Panc1 (cell line): ENCODE data around the gene CWH43. TPM values are rescaled to one million over a fixed set of nuclear protein-coding genes. Genes with fewer than 3 reads are reported as not detected.

Experiments used
- ATAC-seq: fragments of 200-7000 bp; cut with Tn5 transposase; 2 replicates; pipeline ENCODE4 v1.9.1; 2020; ENCODE audit warnings: mild to moderate bottlenecking, moderate library complexity
- BruUV-seq: library from RNA; stranded (reverse); fragments of 400-500 nt; replicated peaks from 2 replicates; lab custom pipeline; 2021; lab: Mats Ljungman, UMichigan
- CTCF ChIA-PET: fragments of 300-600 bp; sonication (Branson Sonifier 250); formaldehyde crosslinking; loops from one replicate; lab custom pipeline; 2022; ENCODE audit warnings: antibody characterized with exemption; lab: Charles Lee
- POLR2A ChIA-PET: fragments of 300-600 bp; sonication (Branson Sonifier 250); formaldehyde crosslinking; loops from one replicate; lab custom pipeline; 2022; ENCODE audit warnings: antibody characterized with exemption; lab: Charles Lee
- DNase-seq: peaks from one replicate; pipeline ENCODE4 v3.0.0-alpha.2; 2010; ENCODE audit warnings: low read depth, low spot score
- H3K27ac ChIP-seq: 2 replicates; pipeline ENCODE4 v1.5.1; 2011; ENCODE audit warnings: mild to moderate bottlenecking, low read length, inconsistent platforms
- H3K27me3 ChIP-seq: fragments of 200-500 bp; sonication (Bioruptor generic); 2 replicates; pipeline ENCODE4 v1.6.0; 2014; ENCODE audit warnings: low read length, inconsistent platforms; ENCODE audit not compliant: control insufficient read depth, insufficient read depth
- H3K36me3 ChIP-seq: fragments of 200-500 bp; sonication (Bioruptor generic); 2 replicates; pipeline ENCODE4 v1.5.1; 2014; ENCODE audit warnings: inconsistent platforms, mild to moderate bottlenecking, low read length, moderate library complexity; ENCODE audit not compliant: control insufficient read depth, insufficient read depth
- H3K4me1 ChIP-seq: 2 replicates; pipeline ENCODE4 v1.5.1; 2011; ENCODE audit warnings: inconsistent platforms, mild to moderate bottlenecking, low read length, moderate library complexity; ENCODE audit not compliant: control insufficient read depth, insufficient read depth
- H3K4me3 ChIP-seq, 2 experiments: 2 replicates each; pipeline ENCODE4 v1.5.1; 2011 to 2012; ENCODE audit warnings: low read depth in 2 of 2, low read length in 2 of 2, mild to moderate bottlenecking in 2 of 2, inconsistent platforms in 1 of 2, moderate library complexity in 1 of 2
- H3K9me3 ChIP-seq: fragments of 200-500 bp; sonication (Bioruptor generic); 2 replicates; pipeline ENCODE4 v1.5.1; 2014; ENCODE audit warnings: low read depth, mild to moderate bottlenecking, inconsistent platforms, low read length, moderate library complexity; ENCODE audit not compliant: control insufficient read depth, insufficient read depth
- POLR2AphosphoS5 ChIP-seq: IDR thresholded peaks from 2 replicates; pipeline ENCODE4 v1.6.1; 2012; ENCODE audit warnings: mild to moderate bottlenecking, low read depth, low read length, moderate library complexity
- SIN3A ChIP-seq: IDR thresholded peaks from 2 replicates; pipeline ENCODE4 v1.6.1; 2012; ENCODE audit warnings: low read depth, mild to moderate bottlenecking, low read length, moderate library complexity, borderline replicate concordance; ENCODE audit not compliant: insufficient read depth
- TCF7L2 ChIP-seq: IDR thresholded peaks from 2 replicates; pipeline ENCODE4 v1.6.1; 2011; ENCODE audit warnings: mild to moderate bottlenecking, low read depth, low read length, inconsistent platforms
- in situ Hi-C: cut with HindIII; loops from 2 replicates; pipeline ENCODE4 v1.10.0; 2016; ENCODE audit warnings: low sequenced_read_pairs, low pct_unique_long_range_greater_than_20kb
- intact Hi-C: fragments of 100-400 bp; cut with micrococcal nuclease; formaldehyde crosslinking; loops from one replicate; pipeline ENCODE4 v1.10.0; 2022; ENCODE audit not compliant: unreplicated experiment
- total RNA-seq: library from RNA; stranded (reverse); gene quantifications from one replicate; pipeline ENCODE4 v1.2.1, GENCODE V29; 2021; ENCODE audit not compliant: unreplicated experiment
- TF ChIP-seq, protein P1 (sequence below): fragments of 450-650 bp; IDR thresholded peaks from 2 replicates; pipeline ENCODE4 v1.5.1; 2017; ENCODE audit warnings: mild to moderate bottlenecking
- TF ChIP-seq, protein P2 (sequence below), 2 experiments: IDR thresholded peaks; 2 replicates each; pipeline ENCODE4 v1.6.1; 2011 to 2012; ENCODE audit warnings: low read depth in 2 of 2, control low read depth in 1 of 2, low read length in 1 of 2, mild to moderate bottlenecking in 1 of 2, moderate library complexity in 1 of 2; ENCODE audit not compliant: insufficient read depth in 1 of 2

Gene CWH43
- total RNA-seq, 1 experiment from 2014 or later = not detected

DNA sequence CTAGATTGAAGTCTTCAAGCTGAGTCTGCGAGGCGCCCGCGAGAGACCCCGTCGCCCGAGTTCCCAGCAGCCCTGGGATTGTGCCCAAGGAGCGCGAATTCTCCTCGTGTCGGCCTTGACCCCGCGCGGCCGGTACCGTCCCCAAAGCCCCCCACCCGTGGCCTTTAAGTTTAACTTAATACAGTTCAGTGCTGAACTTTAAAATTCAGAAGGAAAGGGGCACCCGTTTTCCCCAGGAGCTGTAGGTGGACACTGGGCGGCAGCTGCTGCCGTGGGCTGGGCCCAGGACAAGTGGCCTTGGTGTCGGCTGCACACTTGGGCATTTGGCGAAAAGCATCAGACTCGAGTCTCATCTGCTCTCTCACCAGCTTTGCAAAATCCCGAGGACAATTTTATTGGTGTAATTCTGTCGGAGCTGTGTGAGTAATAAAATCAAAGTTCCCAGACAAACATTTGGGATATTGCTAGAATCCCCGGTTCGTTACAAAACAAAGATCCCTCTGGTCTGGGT is 634 bp downstream of the CWH43 start:
- DNase-seq (no peak), ATAC-seq (no peak; the same call in 1 of the 2 replicates)
- no peaks in the 10 kb centered on the region for H3K4me1 ChIP-seq
- POLR2A ChIA-PET = no interaction called here
- TF ChIP-seq, protein P1, sequence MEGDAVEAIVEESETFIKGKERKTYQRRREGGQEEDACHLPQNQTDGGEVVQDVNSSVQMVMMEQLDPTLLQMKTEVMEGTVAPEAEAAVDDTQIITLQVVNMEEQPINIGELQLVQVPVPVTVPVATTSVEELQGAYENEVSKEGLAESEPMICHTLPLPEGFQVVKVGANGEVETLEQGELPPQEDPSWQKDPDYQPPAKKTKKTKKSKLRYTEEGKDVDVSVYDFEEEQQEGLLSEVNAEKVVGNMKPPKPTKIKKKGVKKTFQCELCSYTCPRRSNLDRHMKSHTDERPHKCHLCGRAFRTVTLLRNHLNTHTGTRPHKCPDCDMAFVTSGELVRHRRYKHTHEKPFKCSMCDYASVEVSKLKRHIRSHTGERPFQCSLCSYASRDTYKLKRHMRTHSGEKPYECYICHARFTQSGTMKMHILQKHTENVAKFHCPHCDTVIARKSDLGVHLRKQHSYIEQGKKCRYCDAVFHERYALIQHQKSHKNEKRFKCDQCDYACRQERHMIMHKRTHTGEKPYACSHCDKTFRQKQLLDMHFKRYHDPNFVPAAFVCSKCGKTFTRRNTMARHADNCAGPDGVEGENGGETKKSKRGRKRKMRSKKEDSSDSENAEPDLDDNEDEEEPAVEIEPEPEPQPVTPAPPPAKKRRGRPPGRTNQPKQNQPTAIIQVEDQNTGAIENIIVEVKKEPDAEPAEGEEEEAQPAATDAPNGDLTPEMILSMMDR = no peak
- TF ChIP-seq TCF7L2 = no peak
- TF ChIP-seq POLR2AphosphoS5 = no peak
- TF ChIP-seq SIN3A = no peak
- TF ChIP-seq, protein P2, sequence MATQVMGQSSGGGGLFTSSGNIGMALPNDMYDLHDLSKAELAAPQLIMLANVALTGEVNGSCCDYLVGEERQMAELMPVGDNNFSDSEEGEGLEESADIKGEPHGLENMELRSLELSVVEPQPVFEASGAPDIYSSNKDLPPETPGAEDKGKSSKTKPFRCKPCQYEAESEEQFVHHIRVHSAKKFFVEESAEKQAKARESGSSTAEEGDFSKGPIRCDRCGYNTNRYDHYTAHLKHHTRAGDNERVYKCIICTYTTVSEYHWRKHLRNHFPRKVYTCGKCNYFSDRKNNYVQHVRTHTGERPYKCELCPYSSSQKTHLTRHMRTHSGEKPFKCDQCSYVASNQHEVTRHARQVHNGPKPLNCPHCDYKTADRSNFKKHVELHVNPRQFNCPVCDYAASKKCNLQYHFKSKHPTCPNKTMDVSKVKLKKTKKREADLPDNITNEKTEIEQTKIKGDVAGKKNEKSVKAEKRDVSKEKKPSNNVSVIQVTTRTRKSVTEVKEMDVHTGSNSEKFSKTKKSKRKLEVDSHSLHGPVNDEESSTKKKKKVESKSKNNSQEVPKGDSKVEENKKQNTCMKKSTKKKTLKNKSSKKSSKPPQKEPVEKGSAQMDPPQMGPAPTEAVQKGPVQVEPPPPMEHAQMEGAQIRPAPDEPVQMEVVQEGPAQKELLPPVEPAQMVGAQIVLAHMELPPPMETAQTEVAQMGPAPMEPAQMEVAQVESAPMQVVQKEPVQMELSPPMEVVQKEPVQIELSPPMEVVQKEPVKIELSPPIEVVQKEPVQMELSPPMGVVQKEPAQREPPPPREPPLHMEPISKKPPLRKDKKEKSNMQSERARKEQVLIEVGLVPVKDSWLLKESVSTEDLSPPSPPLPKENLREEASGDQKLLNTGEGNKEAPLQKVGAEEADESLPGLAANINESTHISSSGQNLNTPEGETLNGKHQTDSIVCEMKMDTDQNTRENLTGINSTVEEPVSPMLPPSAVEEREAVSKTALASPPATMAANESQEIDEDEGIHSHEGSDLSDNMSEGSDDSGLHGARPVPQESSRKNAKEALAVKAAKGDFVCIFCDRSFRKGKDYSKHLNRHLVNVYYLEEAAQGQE (IDR thresholded peaks at IDR 0.05; ENCODE audit: insufficient read depth in 1 of 2, low read depth in 2 of 2, low read length in 1 of 2) = no peak
- H3K27me3 ChIP-seq = peaks cover 15% of the 10 kb centered on the region
- no peak overlapping the region for H3K27ac ChIP-seq
- no TSS peak for BruUV-seq
- in situ Hi-C loops (no loop called here), intact Hi-C loops (no loop called here)
- CTCF ChIA-PET = no interaction called here
- no peak overlapping the region; a peak in 2 of 4 replicates for H3K4me3 ChIP-seq
- H3K9me3 ChIP-seq = no peaks in the 10 kb centered on the region
- H3K36me3 ChIP-seq = no peaks in the 10 kb centered on the region

DNA sequence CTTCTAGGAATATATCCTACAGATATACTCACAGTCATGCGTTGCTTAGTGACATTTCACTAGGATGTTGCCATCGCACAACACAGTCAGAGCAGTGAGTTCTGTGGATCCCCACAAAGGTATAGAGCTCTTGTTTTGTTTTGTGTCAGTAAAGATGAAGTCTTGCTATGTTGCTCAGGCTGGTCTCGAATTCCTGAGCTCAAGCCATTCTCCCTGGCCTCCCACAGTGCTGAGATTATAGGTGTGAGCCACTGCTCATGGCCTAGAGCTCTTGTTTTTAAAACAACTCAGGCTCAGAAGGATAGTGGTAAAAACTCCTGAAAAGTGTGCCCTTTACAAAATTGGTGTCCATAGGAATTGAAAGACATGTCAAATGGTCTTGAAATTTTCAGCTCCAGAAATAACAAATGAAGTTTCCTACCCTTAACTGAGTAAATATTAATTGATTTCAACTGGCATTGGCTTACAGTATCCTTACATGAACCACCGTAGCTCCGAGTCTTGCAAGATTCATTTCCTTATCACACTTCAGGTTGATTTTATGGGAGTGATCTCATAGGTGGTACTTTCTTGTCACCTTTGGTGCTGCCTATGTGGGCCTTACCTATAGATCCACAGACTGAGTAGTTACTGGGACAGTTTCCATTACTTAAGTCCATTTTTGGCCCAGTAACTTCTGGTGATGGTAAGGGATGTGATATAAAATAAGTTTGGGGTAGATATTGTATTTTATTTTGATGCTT is 3.6 kb downstream of the CWH43 start:
- ATAC-seq = no peak
- CTCF ChIA-PET = no interaction called here
- POLR2A ChIA-PET = no interaction called here
- Histone ChIP-seq H3K9me3 (no peaks in the 10 kb centered on the region), H3K27ac (no peak overlapping the region), H3K36me3 (no peaks in the 10 kb centered on the region), H3K4me1 (no peaks in the 10 kb centered on the region), H3K27me3 (peaks cover 15% of the 10 kb centered on the region), H3K4me3 (no peak overlapping the region)
- intact Hi-C loops = no loop called here
- in situ Hi-C loops = no loop called here
- no peak for TF ChIP-seq POLR2AphosphoS5
- no peak for TF ChIP-seq SIN3A
- BruUV-seq = no TSS peak
- DNase-seq = no peak

DNA sequence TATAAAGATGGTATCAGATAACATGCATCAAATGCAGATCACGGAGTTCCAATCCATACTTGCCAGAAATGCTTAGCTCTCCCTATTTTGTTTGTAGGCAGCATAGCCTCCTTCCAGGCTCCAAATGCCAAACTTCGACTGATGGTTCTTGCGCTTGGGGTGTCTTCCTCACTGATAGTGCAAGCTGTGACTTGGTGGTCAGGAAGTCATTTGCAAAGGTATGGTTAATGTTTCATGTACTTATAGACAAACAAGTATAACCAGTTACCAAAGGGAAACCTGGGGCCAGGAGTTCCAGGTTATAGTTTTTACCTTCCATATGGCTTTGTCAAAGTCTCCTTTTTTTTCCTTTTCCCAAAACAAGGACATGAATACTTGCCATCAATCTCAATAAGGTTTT is 5.3 kb downstream of the CWH43 start:
- Histone ChIP-seq H3K9me3 (no peaks in the 10 kb centered on the region), H3K4me3 (no peak overlapping the region), H3K4me1 (no peaks in the 10 kb centered on the region), H3K27me3 (peaks cover 11% of the 10 kb centered on the region), H3K36me3 (no peaks in the 10 kb centered on the region), H3K27ac (no peak overlapping the region)
- no TSS peak for BruUV-seq
- TF ChIP-seq POLR2AphosphoS5 (no peak), TCF7L2 (no peak), SIN3A (no peak)
- TF ChIP-seq, protein P2 (IDR thresholded peaks at IDR 0.05; ENCODE audit: insufficient read depth in 1 of 2, low read depth in 2 of 2, low read length in 1 of 2) = no peak
- TF ChIP-seq, protein P1 = no peak
- no peak for DNase-seq
- intact Hi-C loops (no loop called here), in situ Hi-C loops (no loop called here)
- ChIA-PET POLR2A (no interaction called here), CTCF (no interaction called here)
- ATAC-seq = no peak
